Smooth muscle cell of the brain vasculature (primary cell): ENCODE measurements around the gene PTGDS.

Source experiments
- DNase-seq: peaks from one replicate; pipeline ENCODE4 v3.0.0-alpha.2; 2012; ENCODE audit warnings: low read depth, low spot score

Gene PTGDS

DNA sequence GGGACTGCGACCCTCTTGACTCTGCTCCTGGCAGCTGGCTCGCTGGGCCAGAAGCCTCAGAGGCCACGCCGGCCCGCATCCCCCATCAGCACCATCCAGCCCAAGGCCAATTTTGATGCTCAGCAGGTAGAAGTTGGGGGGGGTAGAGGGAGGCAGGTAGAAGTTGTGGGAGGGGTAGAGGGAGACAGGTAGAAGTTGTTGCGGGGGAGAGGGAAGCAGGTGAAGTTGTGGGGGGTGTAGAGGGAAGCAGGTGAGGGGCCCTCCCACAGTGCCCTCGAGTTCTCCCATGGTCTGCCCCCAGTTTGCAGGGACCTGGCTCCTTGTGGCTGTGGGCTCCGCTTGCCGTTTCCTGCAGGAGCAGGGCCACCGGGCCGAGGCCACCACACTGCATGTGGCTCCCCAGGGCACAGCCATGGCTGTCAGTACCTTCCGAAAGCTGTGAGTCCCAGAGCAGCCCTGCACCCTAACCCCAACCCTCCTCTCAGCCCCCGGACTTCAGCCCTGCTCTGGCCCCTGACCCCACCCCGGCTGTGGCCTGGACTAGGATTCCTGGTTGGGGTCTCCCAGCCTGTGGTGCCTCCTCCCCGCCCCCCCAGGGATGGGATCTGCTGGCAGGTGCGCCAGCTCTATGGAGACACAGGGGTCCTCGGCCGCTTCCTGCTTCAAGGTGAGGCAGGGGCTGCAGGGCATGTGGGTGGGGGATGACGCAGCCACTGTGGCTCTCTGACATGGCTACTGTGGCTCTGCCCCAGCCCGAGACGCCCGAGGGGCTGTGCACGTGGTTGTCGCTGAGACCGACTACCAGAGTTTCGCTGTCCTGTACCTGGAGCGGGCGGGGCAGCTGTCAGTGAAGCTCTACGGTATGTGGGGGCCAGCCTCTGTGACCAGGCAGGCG lies 31.7 kb upstream of the PTGDS start:
- DNase-seq = no peak

DNA sequence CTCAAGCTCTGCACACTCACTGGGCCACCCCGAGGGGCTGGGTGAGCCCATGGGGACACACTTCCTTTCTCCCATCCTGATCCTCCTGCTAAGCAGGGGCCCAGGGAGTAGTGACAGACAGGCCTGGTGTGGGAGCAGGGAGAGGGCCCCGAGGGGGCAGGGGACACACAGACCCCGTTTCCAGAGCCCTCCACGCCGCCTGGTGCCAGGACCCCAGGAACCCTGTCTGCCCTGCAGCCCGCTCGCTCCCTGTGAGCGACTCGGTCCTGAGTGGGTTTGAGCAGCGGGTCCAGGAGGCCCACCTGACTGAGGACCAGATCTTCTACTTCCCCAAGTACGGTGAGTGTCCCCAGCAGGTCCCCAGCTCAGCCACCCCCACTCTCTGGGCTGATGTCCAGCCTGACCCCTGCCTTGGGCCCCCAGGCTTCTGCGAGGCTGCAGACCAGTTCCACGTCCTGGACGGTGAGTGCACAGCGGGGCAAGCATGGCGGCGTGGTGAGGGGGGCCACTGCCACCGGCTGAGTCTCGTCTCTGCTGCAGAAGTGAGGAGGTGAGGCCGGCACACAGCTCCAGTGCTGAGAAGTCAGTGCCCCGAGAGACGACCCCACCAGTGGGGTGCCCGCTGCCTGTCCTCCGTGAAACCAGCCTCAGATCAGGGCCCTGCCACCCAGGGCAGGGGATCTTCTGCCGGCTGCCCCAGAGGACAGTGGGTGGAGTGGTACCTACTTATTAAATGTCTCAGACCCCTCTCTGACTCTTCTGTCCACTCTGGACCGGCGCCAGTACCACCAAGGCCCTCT lies 30.9 kb upstream of the PTGDS start:
- DNase-seq = no peak

DNA sequence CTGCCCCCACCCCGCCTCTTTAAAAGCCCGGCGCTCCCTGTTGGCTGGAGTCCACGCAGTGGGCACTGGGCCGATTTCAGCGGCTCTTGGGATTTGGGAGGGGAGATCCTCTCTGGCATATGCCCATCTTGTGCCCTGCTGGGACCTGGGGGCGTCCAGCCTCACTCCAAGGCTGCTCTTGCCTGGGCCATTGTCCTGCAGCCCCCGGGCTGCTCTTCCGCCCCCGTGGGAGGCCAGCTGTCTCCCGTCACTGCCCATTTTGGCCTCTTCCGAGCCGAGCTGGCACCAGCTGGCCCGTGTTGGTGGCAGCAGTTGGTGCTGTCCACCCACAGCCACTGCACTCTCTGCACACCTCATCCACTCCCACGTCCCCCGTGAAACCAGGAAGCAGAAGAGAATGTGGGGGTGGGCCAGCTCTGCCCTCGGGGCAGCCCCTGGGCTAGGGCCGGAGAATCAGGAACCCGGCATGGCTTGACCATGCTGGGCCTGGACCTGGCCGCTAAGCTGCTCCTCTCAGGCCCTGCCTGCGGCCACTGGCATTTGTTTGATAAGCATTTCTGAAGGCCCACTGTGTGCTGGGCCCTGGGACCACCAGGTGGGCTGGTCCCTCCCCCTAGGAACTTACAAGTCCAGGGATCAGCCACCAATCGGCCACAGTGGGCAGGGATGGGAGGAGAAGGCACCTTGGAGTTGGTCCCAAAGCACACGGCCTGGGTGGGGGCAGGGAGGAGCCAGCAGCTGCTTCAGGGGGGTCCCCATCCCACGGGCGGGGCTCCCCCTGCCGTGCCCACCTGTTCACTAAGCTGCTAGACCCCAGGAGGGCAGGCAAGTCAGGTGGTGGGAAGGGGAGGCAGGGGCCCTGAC lies 30.0 kb upstream of the PTGDS start:
- DNase-seq = no peak

DNA sequence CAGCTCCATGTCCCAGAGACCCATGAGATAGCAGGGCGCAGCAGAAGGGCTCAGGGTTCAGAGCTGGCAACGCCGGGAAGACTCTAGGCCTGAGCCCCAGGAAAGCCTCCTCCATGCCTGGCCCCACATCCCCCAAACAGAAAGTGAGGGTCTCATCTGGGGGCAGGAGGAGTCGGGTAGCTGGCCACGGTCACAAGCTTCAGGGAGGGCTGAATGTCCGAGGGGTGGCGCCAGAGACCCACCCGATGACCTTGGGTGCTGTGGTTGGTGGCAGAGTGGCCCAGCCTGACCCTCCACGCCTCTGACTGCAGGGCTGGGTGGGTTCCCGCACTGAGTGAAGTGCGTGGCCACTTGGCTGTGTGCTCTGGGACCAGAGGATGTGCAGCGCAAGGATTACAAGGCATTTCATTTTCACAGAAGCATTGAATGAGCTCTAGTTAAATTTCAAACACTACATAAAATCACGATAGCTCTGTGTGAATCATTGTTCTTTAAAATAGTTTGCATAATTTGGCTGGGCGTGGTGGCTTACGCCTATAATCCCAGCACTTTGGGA lies 29.3 kb upstream of the PTGDS start:
- no peak for DNase-seq

DNA sequence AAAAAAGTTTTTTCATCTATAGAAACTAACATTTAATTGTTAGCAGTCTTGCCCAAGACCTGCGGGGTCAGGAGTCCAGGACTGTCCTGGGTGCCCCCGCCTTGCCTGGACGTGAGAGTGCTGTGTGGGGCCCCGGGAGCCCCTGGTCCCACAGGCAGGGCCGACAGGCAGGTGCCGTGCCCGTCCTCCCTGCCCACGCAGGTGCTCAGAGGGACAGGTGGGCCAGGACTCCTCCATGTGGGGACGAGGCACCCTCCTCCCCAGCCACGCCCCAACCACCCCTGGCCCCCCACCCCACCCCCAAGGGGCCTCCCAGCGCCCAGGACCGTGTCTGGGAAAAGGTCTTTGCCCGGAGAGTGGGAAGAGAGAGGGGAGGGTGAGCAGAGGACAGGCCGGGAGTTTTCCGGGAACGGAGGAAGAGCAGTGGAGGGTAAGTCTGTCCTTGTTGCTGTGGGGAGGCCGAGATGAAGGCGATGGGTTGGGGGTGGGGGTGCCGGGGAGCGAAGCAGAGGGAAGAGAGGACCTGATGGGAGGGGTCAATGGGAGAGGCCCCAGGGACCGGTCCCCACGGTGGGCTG lies 28.0 kb upstream of the PTGDS start:
- no peak for DNase-seq

DNA sequence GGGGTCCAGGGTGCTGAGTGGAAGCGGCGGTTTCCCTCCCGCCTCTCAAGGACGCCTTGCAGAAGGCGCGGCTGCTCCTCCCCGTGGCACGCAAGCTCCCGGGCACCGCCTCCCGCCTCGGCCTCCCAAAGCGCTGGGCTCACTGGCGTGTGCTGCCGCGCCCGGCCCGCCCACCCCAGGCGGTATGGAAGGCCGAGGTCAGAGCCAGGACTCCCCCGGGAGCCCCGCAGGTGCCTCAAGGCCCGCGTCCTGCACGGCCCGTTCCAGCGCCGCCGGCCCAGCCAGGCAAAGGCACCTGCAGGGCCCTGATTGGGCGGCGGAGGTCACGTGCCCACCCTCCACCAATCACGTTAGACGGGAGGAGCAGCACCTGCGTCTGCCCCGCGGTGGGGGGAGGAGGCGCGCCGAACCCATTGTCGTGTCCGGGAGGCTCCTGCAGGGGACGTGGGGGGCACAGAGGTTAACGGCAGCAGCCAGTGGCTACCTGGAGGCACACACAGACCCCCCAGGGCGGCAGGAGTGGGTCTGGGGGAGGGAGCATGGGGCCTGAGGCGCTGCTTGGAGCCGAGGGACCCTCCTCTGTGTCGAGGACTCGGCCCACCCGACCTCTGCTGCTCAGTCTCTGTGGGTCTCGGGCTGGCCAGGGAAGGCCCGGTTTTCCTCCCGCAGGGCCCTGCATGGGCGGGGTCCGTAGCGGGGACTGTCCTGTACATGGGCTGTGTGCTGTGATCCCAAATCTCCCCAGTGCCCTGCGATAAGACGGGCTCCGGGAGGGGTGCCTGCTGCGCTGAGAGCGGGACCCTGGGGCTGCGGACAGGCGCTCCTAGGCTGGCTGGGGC lies 27.3 kb upstream of the PTGDS start:
- peak; percentile 40 for DNase-seq

DNA sequence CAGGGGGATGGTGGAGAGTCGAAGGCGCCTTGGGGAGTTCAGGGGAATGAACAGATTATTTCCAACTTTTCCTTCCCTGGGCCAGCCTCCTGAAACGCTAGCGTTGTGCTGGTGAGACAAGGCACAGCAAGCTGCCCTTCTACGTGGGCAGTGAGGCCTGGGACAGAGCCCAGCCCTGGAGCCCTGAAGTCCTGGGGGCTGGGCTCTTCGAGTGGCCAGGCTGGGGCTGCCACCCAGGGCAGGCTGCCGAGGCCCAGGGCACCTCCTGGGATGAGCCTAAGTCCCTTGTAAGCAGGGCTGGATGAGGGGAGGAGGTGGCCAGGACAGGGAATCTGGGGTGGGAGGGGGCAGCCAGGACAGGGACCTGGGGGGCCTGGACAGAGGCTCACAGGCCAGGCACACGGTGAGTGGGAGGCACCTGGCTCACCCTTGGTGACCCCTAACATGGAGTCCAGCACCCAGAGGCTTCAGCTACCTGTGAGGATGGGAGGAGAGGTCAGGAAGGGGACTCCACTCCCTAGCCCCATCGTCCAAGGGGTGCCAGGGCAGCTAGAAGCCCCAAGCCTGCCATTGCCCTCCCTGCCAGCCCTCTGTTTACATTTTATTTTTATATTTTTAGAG lies 26.5 kb upstream of the PTGDS start:
- DNase-seq = no peak

DNA sequence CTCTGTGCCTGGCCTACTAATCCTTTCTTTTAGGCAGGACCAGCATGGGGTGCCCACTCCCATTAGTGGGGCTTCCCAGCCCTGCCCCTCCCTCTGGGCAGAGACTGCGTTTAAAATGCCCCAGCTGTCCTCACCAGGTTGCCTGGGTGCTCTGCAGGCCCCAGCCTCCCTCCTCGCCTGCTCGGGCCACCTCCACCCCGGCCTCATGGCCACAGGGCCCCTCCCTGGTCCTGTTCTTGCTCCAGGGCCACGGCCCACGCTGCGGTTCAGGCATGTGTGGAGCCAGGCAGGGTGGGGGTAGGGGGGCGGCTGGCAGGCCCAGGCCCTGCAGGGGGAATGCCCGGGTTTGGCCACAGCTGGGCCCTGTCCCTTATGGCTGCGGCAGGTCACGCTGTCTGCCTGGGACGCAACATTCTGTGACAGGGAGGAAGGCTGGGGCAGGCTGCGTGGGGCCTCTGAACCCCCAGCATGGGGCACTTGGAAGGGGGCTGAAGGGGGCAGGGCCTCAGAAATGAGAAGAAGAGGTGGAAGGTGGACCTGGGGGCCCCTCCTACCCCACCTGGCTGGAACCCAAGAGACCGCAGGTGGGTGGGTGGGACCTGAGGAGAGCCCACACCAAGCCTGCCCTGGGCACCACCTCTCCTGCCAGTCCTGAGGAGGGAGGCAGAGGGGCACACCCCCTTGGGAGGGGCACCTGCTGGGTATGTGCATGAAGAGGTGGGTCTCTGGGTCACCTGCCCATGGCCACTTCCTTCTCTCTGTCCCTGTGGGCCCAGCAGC lies 25.6 kb upstream of the PTGDS start, which contains the start of gene LCN12:
LCN12 (plus strand) TSS at position 733 of the 780 bp plus-strand sequence. CDS start 55 bp downstream, outside the sequence.
- no peak for DNase-seq

DNA sequence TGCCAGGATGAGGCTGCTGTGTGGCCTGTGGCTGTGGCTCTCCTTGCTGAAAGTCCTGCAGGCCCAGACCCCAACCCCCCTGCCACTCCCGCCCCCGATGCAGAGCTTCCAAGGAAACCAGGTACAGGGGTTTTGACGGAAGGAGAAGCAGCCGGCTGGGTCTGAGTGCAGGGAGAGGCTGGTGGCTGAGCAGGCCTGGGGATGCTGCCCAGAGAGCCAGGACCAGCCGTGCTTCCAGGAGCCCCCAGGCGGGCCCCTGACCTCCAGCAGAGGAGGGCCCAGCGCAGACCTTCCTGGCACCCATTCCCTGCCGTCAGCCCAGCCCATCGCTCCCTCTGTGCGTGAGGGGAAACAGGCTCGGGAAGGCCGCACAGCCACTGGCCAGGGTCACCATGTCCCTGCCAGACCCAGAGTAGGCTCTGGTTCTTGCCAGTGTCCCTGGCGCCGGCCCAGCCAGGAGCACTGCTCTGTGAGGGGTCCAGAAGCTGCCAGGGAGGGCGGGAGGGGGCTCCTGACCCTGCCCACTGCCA lies 24.9 kb upstream of the PTGDS start:
- no peak for DNase-seq

DNA sequence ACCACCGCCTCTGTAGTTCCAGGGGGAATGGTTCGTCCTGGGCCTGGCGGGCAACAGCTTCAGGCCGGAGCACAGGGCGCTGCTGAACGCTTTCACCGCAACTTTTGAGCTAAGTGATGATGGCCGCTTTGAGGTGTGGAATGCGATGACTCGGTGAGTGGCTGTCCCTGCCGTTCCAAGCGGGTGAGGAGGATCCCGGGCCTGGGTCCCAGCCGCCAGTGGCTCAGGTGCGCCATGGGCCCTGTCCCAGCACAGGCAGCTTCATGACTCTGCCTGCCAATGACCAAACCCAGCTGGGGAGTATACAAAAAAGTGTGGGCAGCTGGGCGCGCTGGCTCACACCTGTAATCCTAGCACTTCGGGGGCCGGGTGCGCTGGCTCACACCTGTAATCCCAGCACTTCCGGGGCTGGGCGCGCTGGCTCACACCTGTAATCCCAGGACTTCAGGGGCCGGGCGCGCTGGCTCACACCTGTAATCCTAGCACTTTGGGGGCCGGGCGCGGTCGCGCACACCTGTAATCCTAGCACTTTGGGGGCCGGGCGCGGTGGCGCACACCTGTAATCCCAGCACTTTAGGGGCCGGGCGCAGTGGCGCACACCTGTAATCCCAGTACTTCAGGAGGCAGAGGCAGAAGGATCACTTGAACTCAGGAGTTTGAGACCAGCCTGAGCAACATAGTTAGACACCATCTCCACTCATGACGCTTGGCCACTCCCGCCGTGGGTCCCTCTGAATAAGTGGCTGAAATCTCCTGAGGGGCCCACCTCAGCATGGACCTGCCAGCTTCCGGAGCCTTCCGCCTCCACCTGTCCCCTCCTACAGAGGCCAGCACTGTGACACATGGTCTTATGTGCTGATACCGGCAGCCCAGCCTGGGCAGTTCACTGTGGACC lies 24.2 kb upstream of the PTGDS start:
- DNase-seq = no peak

DNA sequence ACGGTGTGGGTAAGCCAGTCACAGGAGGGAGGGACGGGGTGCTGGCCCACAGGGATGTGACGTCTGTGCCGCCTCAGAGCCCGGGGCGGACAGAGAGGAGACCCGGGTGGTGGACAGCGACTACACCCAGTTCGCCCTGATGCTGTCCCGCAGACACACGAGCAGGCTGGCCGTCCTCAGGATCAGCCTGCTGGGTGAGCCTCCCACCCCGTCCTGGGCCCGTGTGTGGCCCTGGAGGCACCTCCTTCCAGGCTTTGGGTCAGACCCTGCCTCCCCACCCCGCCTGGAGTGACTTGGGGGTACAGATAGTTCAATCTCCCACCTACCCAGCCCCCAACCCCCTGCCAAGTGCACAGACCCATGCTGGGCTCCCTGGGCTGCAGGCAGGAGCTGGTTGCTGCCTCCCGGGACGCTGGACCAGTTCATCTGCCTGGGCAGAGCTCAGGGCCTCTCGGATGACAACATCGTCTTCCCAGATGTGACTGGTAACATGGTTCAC lies 23.5 kb upstream of the PTGDS start:
- no peak for DNase-seq

DNA sequence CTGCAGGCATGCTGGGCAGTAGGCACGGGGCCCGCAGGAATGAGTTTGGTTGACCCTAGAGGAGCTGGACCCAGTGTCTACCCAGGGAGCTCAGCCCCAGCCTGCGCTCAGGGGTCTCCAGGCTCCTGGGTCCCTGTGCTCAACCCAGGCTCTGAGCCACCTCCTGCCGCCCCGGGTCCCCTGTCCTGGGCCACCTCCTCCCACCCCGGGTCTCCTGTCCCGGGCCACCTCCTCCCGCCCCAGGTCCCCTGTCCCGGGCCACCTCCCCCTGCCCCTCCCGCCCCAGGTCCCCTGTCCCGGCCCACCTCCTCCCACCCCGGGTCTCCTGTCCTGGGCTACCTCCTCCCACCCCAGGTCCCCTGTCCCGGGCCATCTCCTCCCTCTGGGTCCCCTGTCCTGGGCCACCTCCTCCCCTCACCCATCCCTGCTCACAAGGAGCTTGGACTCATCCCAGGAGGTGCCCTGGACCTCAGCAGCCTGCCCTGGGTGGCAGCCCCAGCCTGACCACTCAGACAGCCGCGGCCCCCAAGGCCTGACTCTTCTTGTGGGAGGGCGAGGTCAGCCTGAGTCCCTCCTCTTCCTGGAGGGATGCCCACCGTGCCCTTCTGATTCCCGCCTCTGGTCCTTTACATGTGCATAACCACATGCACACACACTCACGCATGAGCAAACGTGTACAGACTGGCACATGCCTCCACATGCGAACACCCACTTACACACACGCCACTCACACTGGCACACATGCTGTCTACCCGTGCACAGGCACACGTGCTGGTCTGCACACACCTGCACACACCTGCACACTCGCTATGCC lies 22.8 kb upstream of the PTGDS start:
- DNase-seq = no peak

DNA sequence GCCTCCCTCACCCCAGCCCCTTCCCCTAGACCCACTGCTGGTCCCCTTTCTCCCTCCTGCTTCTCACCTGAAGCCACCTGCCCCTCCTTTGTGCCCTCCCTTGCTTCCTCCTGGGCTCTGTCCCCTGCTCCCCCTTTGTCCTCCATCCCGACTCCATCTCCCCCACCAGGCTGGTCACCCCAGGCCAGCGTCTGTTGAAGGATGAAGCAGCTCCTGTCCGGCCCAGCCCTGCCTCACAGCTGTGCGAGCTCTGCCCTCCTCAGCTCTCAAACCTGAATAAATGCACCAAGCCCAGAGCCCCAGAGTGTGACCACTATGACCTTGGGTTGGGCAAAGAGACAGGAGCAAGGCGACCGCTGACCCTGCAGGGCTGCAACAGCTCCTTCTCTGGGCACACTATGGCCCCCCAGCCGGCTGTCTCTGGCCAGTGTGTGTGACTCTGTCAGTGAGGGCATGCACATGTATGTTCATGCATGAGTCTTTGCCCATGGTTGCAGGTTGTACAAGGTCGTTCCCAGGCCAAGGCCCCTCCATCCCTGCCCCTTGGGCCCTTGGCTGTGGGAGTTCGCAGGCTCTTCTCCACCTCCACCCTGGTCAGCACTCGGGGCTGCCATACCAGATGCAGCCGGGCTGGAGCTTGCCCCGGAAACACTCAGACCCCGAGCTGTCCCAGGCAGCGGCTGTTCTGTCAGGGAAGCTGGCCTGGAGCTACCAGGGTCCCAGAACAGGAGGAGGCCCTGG lies 21.9 kb upstream of the PTGDS start:
- no peak for DNase-seq

DNA sequence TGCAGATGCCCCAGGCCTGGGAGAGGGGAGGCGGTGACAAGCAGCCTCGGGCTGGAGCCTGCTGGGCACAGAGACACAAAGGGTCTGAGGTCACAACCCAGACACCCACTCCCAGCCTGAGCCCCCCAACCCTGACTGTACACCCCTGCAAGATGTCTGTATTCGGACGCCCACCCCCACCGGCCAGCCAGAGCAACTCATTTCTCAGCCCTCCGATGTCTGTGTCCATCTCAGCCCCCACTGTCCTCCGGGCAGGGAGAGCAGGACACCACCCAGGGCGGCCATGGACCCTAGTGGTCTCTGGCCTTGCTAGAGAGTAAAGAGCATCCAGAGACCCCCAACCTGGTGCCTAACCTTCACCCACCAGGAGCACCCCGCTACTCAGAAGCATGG lies 21.4 kb upstream of the PTGDS start:
- no peak for DNase-seq

DNA sequence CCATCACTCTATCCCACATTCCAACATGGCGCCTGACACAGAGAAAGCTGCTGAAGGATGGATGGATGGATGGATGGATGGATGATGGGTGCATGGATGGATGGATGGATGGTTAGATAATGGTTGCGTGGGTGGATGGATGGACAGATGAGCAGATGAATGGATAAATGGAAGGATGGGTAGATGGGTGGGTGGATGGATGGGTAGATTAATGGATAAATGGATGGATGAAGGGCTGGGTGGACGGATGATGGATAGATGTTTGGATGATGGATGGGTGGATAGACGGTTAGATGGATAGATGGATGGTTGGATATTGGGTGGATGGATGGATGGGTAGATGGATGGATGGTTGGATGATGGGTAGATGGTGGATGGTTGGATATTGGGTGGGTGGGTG lies 20.7 kb upstream of the PTGDS start:
- DNase-seq = no peak

DNA sequence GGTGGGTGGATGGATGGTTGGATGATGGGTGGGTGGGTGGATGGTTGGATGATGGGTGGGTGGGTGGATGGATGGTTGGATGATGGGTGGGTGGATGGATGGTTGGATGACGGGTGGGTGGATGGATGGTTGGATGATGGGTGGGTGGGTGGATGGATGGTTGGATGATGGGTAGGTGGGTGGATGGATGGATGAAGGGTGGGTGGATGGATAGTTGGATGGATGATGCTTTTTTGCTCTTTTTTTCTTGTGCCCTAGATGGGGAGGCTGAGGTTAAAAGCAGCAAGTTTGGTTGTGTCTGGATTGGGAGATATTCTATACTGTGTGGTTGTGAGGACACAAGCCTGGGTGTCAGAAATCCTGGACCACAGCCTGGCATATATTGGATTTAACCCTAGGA lies 19.8 kb upstream of the PTGDS start:
- no peak for DNase-seq
